ENCODE measurements around the gene TNIK.

The TNIK gene

GRCh38 chr3:171115667-171116066, 344.5 kb downstream of the TNIK start:
- intact Hi-C loops (cut with DNase I; ENCODE audit: low total_unique reads), result no loop called here
- Histone ChIP-seq H3K9me3 (no peaks in the 10 kb centered on the region), H3K36me3 (peaks cover 0 to 6% (median 0%) of the 10 kb centered on the region in 3 donors), H3K27ac (no peak overlapping the region), H3K27me3 (no peaks in the 10 kb centered on the region), H3K4me1 (no peaks in the 10 kb centered on the region), H3K4me3 (no peak overlapping the region)
- TF ChIP-seq CTCF (IDR thresholded peaks at IDR 0.05), result no peak
- no peak for DNase-seq

- TF ChIP-seq CTCF (IDR thresholded peaks at IDR 0.05), result no peak
- H3K36me3 ChIP-seq, result peaks cover 0 to 13% (median 12%) of the 10 kb centered on the region in 3 donors
- no peak for DNase-seq
Observed at GRCh38 chr3:171113716-171114115, 346.5 kb downstream of the TNIK start.

GRCh38 chr3:171110715-171111114, 349.5 kb downstream of the TNIK start:
- Histone ChIP-seq H3K36me3 (peaks cover 0 to 27% (median 12%) of the 10 kb centered on the region in 3 donors), H3K4me1 (no peaks in the 10 kb centered on the region), H3K27ac (no peak overlapping the region), H3K9me3 (no peaks in the 10 kb centered on the region), H3K27me3 (no peaks in the 10 kb centered on the region), H3K4me3 (no peak overlapping the region)
- no peak for DNase-seq
- no peak for TF ChIP-seq CTCF (IDR thresholded peaks at IDR 0.05)
- intact Hi-C loops (cut with DNase I; ENCODE audit: low total_unique reads), result no loop called here

More at GRCh38 chr3:171113716-171114115, 346.5 kb downstream of the TNIK start:
- Histone ChIP-seq H3K4me1 (no peaks in the 10 kb centered on the region), H3K27me3 (no peaks in the 10 kb centered on the region), H3K4me3 (no peak overlapping the region), H3K9me3 (no peaks in the 10 kb centered on the region), H3K27ac (no peak overlapping the region)
- intact Hi-C loops (cut with DNase I; ENCODE audit: low total_unique reads), result no loop called here

GRCh38 chr3:171108066-171108465, 352.1 kb downstream of the TNIK start:
- H3K27ac ChIP-seq, result no peak overlapping the region
- H3K36me3 ChIP-seq, result peaks cover 0 to 22% (median 12%) of the 10 kb centered on the region in 3 donors
- intact Hi-C loops (cut with DNase I; ENCODE audit: low total_unique reads), result no loop called here
- TF ChIP-seq CTCF (IDR thresholded peaks at IDR 0.05), result no peak
- H3K27me3 ChIP-seq, result no peaks in the 10 kb centered on the region
- no peaks in the 10 kb centered on the region for H3K4me1 ChIP-seq
- no peaks in the 10 kb centered on the region for H3K9me3 ChIP-seq
- no peak for DNase-seq
- H3K4me3 ChIP-seq, result no peak overlapping the region

- peaks cover 4 to 22% (median 16%) of the 10 kb centered on the region in 3 donors for H3K36me3 ChIP-seq
- DNase-seq, result no peak
- no peaks in the 10 kb centered on the region for H3K9me3 ChIP-seq
- H3K27me3 ChIP-seq, result no peaks in the 10 kb centered on the region
- no peak overlapping the region for H3K4me3 ChIP-seq
- H3K4me1 ChIP-seq, result no peaks in the 10 kb centered on the region
- H3K27ac ChIP-seq, result no peak overlapping the region
- no peak for TF ChIP-seq CTCF (IDR thresholded peaks at IDR 0.05)
- intact Hi-C loops (cut with DNase I; ENCODE audit: low total_unique reads), result loop anchor here (2.0 kb wide), 1 partner anchor 30 kb away; no protein-coding TSS in a partner anchor
Observed at GRCh38 chr3:171103185-171103584, 357.0 kb downstream of the TNIK start.

Measured in tibial artery (tissue), 4 donors.